Measurements from ENCODE around the gene NDUFA8. TPM values are rescaled to one million over a fixed set of nuclear protein-coding genes. Genes with fewer than 3 reads are reported as not detected.
A peak's percentile ranks its signal among the peaks of the same experiment; 100 is the strongest.

Gene NDUFA8
- polyA plus RNA-seq, 4 donors = 45.5 to 76.0 (median 75.5) TPM

- DNase-seq (ENCODE audit: low read depth in 4 of 4, low spot score in 3 of 4) = no peak
These were observed 52.2 kb downstream of the NDUFA8 start for GRCh38 chr9:122107291-122107805.

GRCh38 chr9:122106576-122106975 is 53.0 kb downstream of the NDUFA8 start:
- no peak for DNase-seq (ENCODE audit: low read depth in 4 of 4, low spot score in 3 of 4)

- no peak for DNase-seq (ENCODE audit: low read depth in 4 of 4, low spot score in 3 of 4)
These were observed 55.6 kb downstream of the NDUFA8 start for GRCh38 chr9:122103985-122104384.

- DNase-seq (ENCODE audit: low read depth in 4 of 4, low spot score in 3 of 4) = no peak
These were observed 57.4 kb downstream of the NDUFA8 start for GRCh38 chr9:122102156-122102555.

- no peak for DNase-seq (ENCODE audit: low read depth in 4 of 4, low spot score in 3 of 4)
These were observed 58.8 kb downstream of the NDUFA8 start for GRCh38 chr9:122100756-122101155.

- DNase-seq (ENCODE audit: low read depth in 4 of 4, low spot score in 3 of 4) = peak; percentile 50 to 66 (median 58)
These were observed 60.2 kb downstream of the NDUFA8 start for GRCh38 chr9:122099271-122099869.

GRCh38 chr9:122097679-122098315 is 61.8 kb downstream of the NDUFA8 start:
- DNase-seq (ENCODE audit: low read depth in 4 of 4, low spot score in 3 of 4) = no peak

GRCh38 chr9:122096620-122097415 is 62.8 kb downstream of the NDUFA8 start:
- no peak for DNase-seq (ENCODE audit: low read depth in 4 of 4, low spot score in 3 of 4)

GRCh38 chr9:122095010-122095767 is 64.4 kb downstream of the NDUFA8 start:
- DNase-seq (ENCODE audit: low read depth in 4 of 4, low spot score in 3 of 4) = peak in 2 of 4 donors; percentile 26 to 54

Other genes with a start within 250 kb of the NDUFA8 start
- 1 to 10 TPM; 6.6 to 9.3 (median 7.9) TPM for gene TTLL11, start 66.5 kb downstream of the NDUFA8 start, polyA plus RNA-seq (ENCODE audit: insufficient read length in 4 of 4)
- 1 to 10 TPM in 3 of 4 donors, not detected in 1; 1.6 to 2.6 (median 2.3) TPM for gene MORN5, start 129 bp upstream of the NDUFA8 start, polyA plus RNA-seq (ENCODE audit: insufficient read length in 4 of 4)
- gene LHX6, start 69.2 kb upstream of the NDUFA8 start, polyA plus RNA-seq (ENCODE audit: insufficient read length in 4 of 4) = 1 to 10 TPM; 1.8 to 4.7 (median 3.5) TPM
- 10 to 100 TPM; 31.6 to 41.6 (median 34.5) TPM for gene RBM18, start 105.1 kb upstream of the NDUFA8 start, polyA plus RNA-seq (ENCODE audit: insufficient read length in 4 of 4)
- 10 to 100 TPM; 21.9 to 46.3 (median 44.9) TPM for gene MRRF, start 105.1 kb upstream of the NDUFA8 start, polyA plus RNA-seq (ENCODE audit: insufficient read length in 4 of 4)
- 1 to 10 TPM; 3.2 to 6.7 (median 6.2) TPM for gene PTGS1, start 211.2 kb upstream of the NDUFA8 start, polyA plus RNA-seq (ENCODE audit: insufficient read length in 4 of 4)